ENCODE measurements around the gene NGLY1. TPM values are rescaled to one million over a fixed set of nuclear protein-coding genes. Genes with fewer than 3 reads are reported as not detected.
A peak's percentile ranks its signal among the peaks of the same experiment; 100 is the strongest.

The NGLY1 gene
- total RNA-seq, 1 experiment from 2014 or later, result 27.0 TPM

- peak overlapping the region; percentile 10 for H3K4me2 ChIP-seq (ENCODE audit: insufficient read depth, insufficient read length, low read length)
- H2AK5ac ChIP-seq (ENCODE audit: insufficient read length, low read length), result no peak overlapping the region
- no peak overlapping the region for H3K9ac ChIP-seq (ENCODE audit: extremely low read depth, insufficient read length, low read length)
- H3K23me2 ChIP-seq (ENCODE audit: insufficient read length, low read depth, low read length, poor library complexity, severe bottlenecking), result no peaks in the 10 kb centered on the region
- H3K4ac ChIP-seq (ENCODE audit: low read depth, low read length), result no peak overlapping the region
- H3K23ac ChIP-seq (ENCODE audit: insufficient read length, low read depth, low read length), result no peak overlapping the region
- Mint-ChIP-seq H3K27ac (peak overlapping the region in 2 of 3 experiments; percentile 74 to 93; a peak in 5 of 7 replicates), H3K9me3 (peaks cover 0 to 3% of the 10 kb centered on the region in 2 experiments; a peak in 2 of 5 replicates), H3K36me3 (ENCODE audit: insufficient read depth in 1 of 3, low read depth in 3 of 3) (peaks cover 0 to 2% (median 0%) of the 10 kb centered on the region in 3 experiments; a peak in 1 of 7 replicates), H3K27me3 (ENCODE audit: low read depth) (no peaks in the 10 kb centered on the region), H3K4me3 (no peak overlapping the region), H3K4me1 (peaks cover 14 to 24% of the 10 kb centered on the region in 2 experiments)
- no peak overlapping the region for H2BK20ac ChIP-seq (ENCODE audit: low read depth, low read length, poor library complexity, severe bottlenecking)
- H2AFZ ChIP-seq (ENCODE audit: low read length), result no peak overlapping the region
- H3K9me3 ChIP-seq (ENCODE audit: control insufficient read depth, low read depth, low read length), result no peaks in the 10 kb centered on the region
- no peak overlapping the region for H3T11ph ChIP-seq (ENCODE audit: low read length)
- no peak overlapping the region for H2BK120ac ChIP-seq (ENCODE audit: low read depth, low read length, poor library complexity, severe bottlenecking)
- H4K91ac ChIP-seq (ENCODE audit: insufficient read length, low read depth, low read length), result no peak overlapping the region
- no peak overlapping the region for H3K14ac ChIP-seq (ENCODE audit: insufficient read depth, low read length)
- no peak overlapping the region for H2BK12ac ChIP-seq (ENCODE audit: insufficient read length, low read depth, low read length)
- TF ChIP-seq CTCF (conservative IDR thresholded peaks at IDR 0.05), result no peak
- DNase-seq, result no peak
- no peak overlapping the region for H3K18ac ChIP-seq (ENCODE audit: insufficient read length, low read depth, low read length)
- WGBS (ENCODE audit: extremely low coverage, insufficient read length, low lambda C conversion rate), result no CpG with 5 or more reads among the region's 4 CpGs
- H4K8ac ChIP-seq (replicated peaks; ENCODE audit: insufficient read length, low read depth, low read length), result no peak overlapping the region
- no peak overlapping the region for H2BK5ac ChIP-seq (ENCODE audit: insufficient read length, low read length)
- H3K27me3 ChIP-seq (ENCODE audit: insufficient read depth, low read length), result no peaks in the 10 kb centered on the region
- no peak overlapping the region for H2BK15ac ChIP-seq (ENCODE audit: low read depth, low read length)
- no peaks in the 10 kb centered on the region for H4K20me1 ChIP-seq (ENCODE audit: control insufficient read depth, insufficient read depth, insufficient read length)
- H3K79me2 ChIP-seq (ENCODE audit: insufficient read depth, low read length), result no peaks in the 10 kb centered on the region
- H3K79me1 ChIP-seq (ENCODE audit: insufficient read depth, low read depth, low read length, poor library complexity, severe bottlenecking), result no peaks in the 10 kb centered on the region
- no peak overlapping the region for H4K5ac ChIP-seq (ENCODE audit: insufficient read length, low read depth, low read length)
- peak overlapping the region; percentile 67 for H3K27ac ChIP-seq (ENCODE audit: insufficient read length, low read depth, low read length)
- peaks cover 5% of the 10 kb centered on the region; the same call in 1 of the 2 replicates for H3K4me1 ChIP-seq (ENCODE audit: insufficient read depth, low read length)
- H3K56ac ChIP-seq (ENCODE audit: insufficient read length, low read depth, low read length), result no peak overlapping the region
These were observed 37.7 kb upstream of the NGLY1 start for GRCh38 chr3:25820816-25821486.
